ENCODE results near the gene CAPNS1.
"Not testable (repeated sequence)": the region's sequence is repeated elsewhere in the genome, so short reads cannot be mapped to it uniquely, and the experiment has no call there.

The CAPNS1 gene

GRCh38 chr19:36183245-36183628 is 43.4 kb downstream of the CAPNS1 start:
- no peak for DNase-seq (ENCODE audit: low read depth)
- H3K4me3 ChIP-seq (ENCODE audit: low read depth, low read length) = no peak overlapping the region
- TF ChIP-seq CTCF (IDR thresholded peaks at IDR 0.05; ENCODE audit: low read depth, low read length, missing control alignments) = no peak
- in situ Hi-C loops (cut with HindIII; ENCODE audit: low sequenced_read_pairs) = no loop called here

GRCh38 chr19:36186722-36187121 is 46.9 kb downstream of the CAPNS1 start:
- in situ Hi-C loops (cut with HindIII; ENCODE audit: low sequenced_read_pairs); H3K4me3 ChIP-seq (ENCODE audit: low read depth, low read length); DNase-seq (ENCODE audit: low read depth): not testable (repeated sequence)

GRCh38 chr19:36196249-36196648 is 56.4 kb downstream of the CAPNS1 start:
- TF ChIP-seq CTCF (IDR thresholded peaks at IDR 0.05; ENCODE audit: low read depth, low read length, missing control alignments) = no peak
- no peak for DNase-seq (ENCODE audit: low read depth)

GRCh38 chr19:36198119-36198518 is 58.3 kb downstream of the CAPNS1 start:
- DNase-seq (ENCODE audit: low read depth) = no peak
- in situ Hi-C loops (cut with HindIII; ENCODE audit: low sequenced_read_pairs) = no loop called here

More at GRCh38 chr19:36196249-36196648, 56.4 kb downstream of the CAPNS1 start:
- H3K4me3 ChIP-seq (ENCODE audit: low read depth, low read length) = no peak overlapping the region
- in situ Hi-C loops (cut with HindIII; ENCODE audit: low sequenced_read_pairs) = no loop called here

More at GRCh38 chr19:36198119-36198518, 58.3 kb downstream of the CAPNS1 start:
- H3K4me3 ChIP-seq (ENCODE audit: low read depth, low read length) = no peak overlapping the region
- TF ChIP-seq CTCF (IDR thresholded peaks at IDR 0.05; ENCODE audit: low read depth, low read length, missing control alignments) = no peak
